ENCODE data around the gene SUSD3. TPM values are rescaled to one million over a fixed set of nuclear protein-coding genes. Genes with fewer than 3 reads are reported as not detected.

Gene SUSD3
- total and polyA plus RNA-seq, 10 of the 15 experiments (the other 5 are each of a cell fraction or from before 2014, with no cell fraction given) = 2.5 to 92.0 (median 31.1) TPM

DNA sequence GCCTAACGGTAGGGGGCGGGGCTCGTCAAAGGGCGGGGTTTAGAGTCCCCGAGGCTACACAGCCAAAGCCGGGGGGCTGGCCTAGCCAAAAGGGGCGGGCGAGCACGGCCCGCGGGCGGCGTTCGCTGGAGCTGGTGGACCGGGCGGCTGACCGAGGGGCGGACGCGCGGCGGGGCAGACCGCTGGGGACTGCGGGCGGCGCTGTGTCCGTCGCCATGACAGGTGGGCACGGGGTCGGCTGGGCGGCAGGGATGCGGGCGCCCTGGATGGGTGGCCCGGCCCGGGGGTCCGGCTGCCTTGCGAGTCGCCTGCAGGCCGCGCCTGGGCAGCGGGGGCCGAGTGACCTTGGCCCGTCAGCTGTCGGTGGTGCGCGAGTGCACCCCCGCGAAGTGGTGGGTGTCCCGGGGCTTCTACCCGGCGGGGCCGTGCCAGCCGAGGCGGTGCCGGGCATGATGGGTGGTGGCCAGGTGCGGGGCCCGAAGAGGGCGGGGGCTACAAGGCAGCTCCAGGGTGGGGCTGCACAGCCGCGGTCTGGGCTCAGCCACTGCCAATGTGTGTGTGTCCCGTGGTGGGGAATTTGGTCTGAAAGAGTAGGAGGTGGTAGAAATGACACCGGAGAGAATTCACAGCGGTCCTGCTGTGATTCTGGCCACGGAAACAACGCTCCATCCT, 37.8 kb downstream of the SUSD3 start, which contains the start of gene CARD19:
Gene CARD19, plus strand, starts transcription at position 87 of the 672 bp plus-strand sequence. Its CDS starts 129 bp downstream, at position 216.
- H3K4me1 ChIP-seq (ENCODE audit: control insufficient read depth, insufficient read depth, low read length) = peaks cover 55% of the 10 kb centered on the region
- ChIA-PET CTCF (interaction anchor here (0.8 to 5.3 kb wide), 3 partner anchors 9 to 35 kb away, joined by 4 to 44 read pairs (median 4); no protein-coding TSS in a partner anchor), RAD21 (ENCODE audit: unreplicated experiment) (interaction anchor here (0.6 to 5.4 kb wide), 3 partner anchors 12 to 1066 kb away, joined by 3 to 23 read pairs (median 12); no protein-coding TSS in a partner anchor), SMC1A (ENCODE audit: uncharacterized antibody, unreplicated experiment) (interaction anchor here (1.3 to 3.7 kb wide), 3 partner anchors 12 to 141 kb away, joined by 4 to 28 read pairs (median 5); no protein-coding TSS in a partner anchor), POLR2A (interaction anchor here (1.1 to 2.9 kb wide), 7 partner anchors 9 to 40 kb away, joined by 4 to 36 read pairs (median 8); partner anchors contain the start of gene NINJ1)
- FAIRE-seq = no peak
- H3K27ac ChIP-seq (ENCODE audit: control insufficient read depth, insufficient read depth) = peak within 1 kb of the TSS; percentile 99
- H3K4me2 ChIP-seq (ENCODE audit: control insufficient read depth, insufficient read depth) = peak within 1 kb of the TSS; percentile 95
- BruUV-seq (replicated peaks) = no TSS peak
- no peaks in the 10 kb centered on the region for H3K27me3 ChIP-seq (replicated peaks in 1 of 2; ENCODE audit: control insufficient read depth in 2 of 2, insufficient read depth in 2 of 2, low read length in 1 of 2)
- peaks cover 2% of the 10 kb centered on the region for H3K9me3 ChIP-seq (replicated peaks; ENCODE audit: control insufficient read depth, insufficient read depth, low read length)
- no peaks in the 10 kb centered on the region for H4K20me1 ChIP-seq (ENCODE audit: control insufficient read depth, insufficient read depth)
- H2AFZ ChIP-seq (ENCODE audit: control insufficient read depth, low read depth, low read length) = peak within 1 kb of the TSS; percentile 67
- 0% methylated on average over 47 of the region's 65 CpGs for WGBS (ENCODE audit: insufficient coverage, insufficient replicate concordance, low lambda C conversion rate, missing lambda C conversion rate)
- peak; percentile 64 for ATAC-seq
- H3K9ac ChIP-seq (ENCODE audit: control insufficient read depth, insufficient read depth, low read length) = peak within 1 kb of the TSS; percentile 97
- intact Hi-C loops (cut with micrococcal nuclease; ENCODE audit: unreplicated experiment) = loop anchor here (5.0 kb wide), 1 partner anchor 356 kb away; the partner anchor contains the start of genes FAM120A and FAM120AOS
- H3K36me3 ChIP-seq (ENCODE audit: control insufficient read depth in 2 of 2, insufficient read depth in 2 of 2, low read length in 1 of 2) = no peaks in the 10 kb centered on the region
- H3K79me2 ChIP-seq (ENCODE audit: control insufficient read depth, insufficient read depth, low read length) = peaks cover 20% of the 10 kb centered on the region
- in situ Hi-C loops (cut with MboI) = no loop called here
- peak within 1 kb of the TSS; percentile 86 for H3K4me3 ChIP-seq
- DNase-seq (ENCODE audit: low read depth, low spot score) = no peak
- no peak for TF ChIP-seq JUNB (IDR thresholded peaks at IDR 0.05)
- TF ChIP-seq EGR1 (IDR thresholded peaks at IDR 0.05; ENCODE audit: borderline replicate concordance in 1 of 2, low read depth in 2 of 2, low read length in 2 of 2) = 0 out of 3 replicates have a peak, but pooled peaks of 1 of the 2 experiments have one; percentile 19
- TF ChIP-seq EED (IDR thresholded peaks at IDR 0.05; ENCODE audit: low read depth) = no peak
- TF ChIP-seq, protein P1, sequence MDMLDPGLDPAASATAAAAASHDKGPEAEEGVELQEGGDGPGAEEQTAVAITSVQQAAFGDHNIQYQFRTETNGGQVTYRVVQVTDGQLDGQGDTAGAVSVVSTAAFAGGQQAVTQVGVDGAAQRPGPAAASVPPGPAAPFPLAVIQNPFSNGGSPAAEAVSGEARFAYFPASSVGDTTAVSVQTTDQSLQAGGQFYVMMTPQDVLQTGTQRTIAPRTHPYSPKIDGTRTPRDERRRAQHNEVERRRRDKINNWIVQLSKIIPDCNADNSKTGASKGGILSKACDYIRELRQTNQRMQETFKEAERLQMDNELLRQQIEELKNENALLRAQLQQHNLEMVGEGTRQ (IDR thresholded peaks at IDR 0.05; ENCODE audit: borderline replicate concordance, low read depth, low read length) = no peak
- no peak for TF ChIP-seq NR2C2 (IDR thresholded peaks at IDR 0.05; ENCODE audit: borderline replicate concordance, control insufficient read depth, insufficient read length, low read depth)
- TF ChIP-seq, protein P2, sequence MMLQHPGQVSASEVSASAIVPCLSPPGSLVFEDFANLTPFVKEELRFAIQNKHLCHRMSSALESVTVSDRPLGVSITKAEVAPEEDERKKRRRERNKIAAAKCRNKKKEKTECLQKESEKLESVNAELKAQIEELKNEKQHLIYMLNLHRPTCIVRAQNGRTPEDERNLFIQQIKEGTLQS (IDR thresholded peaks at IDR 0.05; ENCODE audit: borderline replicate concordance, extremely low read depth, low read depth, low read length) = no peak
- TF ChIP-seq, protein P3, sequence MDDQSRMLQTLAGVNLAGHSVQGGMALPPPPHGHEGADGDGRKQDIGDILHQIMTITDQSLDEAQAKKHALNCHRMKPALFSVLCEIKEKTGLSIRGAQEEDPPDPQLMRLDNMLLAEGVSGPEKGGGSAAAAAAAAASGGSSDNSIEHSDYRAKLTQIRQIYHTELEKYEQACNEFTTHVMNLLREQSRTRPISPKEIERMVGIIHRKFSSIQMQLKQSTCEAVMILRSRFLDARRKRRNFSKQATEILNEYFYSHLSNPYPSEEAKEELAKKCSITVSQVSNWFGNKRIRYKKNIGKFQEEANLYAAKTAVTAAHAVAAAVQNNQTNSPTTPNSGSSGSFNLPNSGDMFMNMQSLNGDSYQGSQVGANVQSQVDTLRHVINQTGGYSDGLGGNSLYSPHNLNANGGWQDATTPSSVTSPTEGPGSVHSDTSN (IDR thresholded peaks at IDR 0.05; ENCODE audit: insufficient replicate concordance, low read depth, low read length) = no peak
- TF ChIP-seq SIX5 (IDR thresholded peaks at IDR 0.05; ENCODE audit: low read depth, low read length, severe bottlenecking) = no peak
- no peak for TF ChIP-seq ETV6 (conservative IDR thresholded peaks at IDR 0.05 in 1 of 2, IDR thresholded peaks at IDR 0.05 in 1 of 2; ENCODE audit: borderline replicate concordance in 1 of 2, low read depth in 1 of 2)
- no peak for TF ChIP-seq ZBED1 (IDR thresholded peaks at IDR 0.05; ENCODE audit: borderline replicate concordance)
- TF ChIP-seq, protein P4, sequence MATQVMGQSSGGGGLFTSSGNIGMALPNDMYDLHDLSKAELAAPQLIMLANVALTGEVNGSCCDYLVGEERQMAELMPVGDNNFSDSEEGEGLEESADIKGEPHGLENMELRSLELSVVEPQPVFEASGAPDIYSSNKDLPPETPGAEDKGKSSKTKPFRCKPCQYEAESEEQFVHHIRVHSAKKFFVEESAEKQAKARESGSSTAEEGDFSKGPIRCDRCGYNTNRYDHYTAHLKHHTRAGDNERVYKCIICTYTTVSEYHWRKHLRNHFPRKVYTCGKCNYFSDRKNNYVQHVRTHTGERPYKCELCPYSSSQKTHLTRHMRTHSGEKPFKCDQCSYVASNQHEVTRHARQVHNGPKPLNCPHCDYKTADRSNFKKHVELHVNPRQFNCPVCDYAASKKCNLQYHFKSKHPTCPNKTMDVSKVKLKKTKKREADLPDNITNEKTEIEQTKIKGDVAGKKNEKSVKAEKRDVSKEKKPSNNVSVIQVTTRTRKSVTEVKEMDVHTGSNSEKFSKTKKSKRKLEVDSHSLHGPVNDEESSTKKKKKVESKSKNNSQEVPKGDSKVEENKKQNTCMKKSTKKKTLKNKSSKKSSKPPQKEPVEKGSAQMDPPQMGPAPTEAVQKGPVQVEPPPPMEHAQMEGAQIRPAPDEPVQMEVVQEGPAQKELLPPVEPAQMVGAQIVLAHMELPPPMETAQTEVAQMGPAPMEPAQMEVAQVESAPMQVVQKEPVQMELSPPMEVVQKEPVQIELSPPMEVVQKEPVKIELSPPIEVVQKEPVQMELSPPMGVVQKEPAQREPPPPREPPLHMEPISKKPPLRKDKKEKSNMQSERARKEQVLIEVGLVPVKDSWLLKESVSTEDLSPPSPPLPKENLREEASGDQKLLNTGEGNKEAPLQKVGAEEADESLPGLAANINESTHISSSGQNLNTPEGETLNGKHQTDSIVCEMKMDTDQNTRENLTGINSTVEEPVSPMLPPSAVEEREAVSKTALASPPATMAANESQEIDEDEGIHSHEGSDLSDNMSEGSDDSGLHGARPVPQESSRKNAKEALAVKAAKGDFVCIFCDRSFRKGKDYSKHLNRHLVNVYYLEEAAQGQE (IDR thresholded peaks at IDR 0.05; ENCODE audit: low read depth, low read length) = no peak
- TF ChIP-seq, protein P5, sequence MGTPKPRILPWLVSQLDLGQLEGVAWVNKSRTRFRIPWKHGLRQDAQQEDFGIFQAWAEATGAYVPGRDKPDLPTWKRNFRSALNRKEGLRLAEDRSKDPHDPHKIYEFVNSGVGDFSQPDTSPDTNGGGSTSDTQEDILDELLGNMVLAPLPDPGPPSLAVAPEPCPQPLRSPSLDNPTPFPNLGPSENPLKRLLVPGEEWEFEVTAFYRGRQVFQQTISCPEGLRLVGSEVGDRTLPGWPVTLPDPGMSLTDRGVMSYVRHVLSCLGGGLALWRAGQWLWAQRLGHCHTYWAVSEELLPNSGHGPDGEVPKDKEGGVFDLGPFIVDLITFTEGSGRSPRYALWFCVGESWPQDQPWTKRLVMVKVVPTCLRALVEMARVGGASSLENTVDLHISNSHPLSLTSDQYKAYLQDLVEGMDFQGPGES (IDR thresholded peaks at IDR 0.05) = no peak; the same call in 1 of the 2 replicates
- TF ChIP-seq MYC (IDR thresholded peaks at IDR 0.05; ENCODE audit: insufficient read depth, insufficient read length, insufficient replicate concordance, low read length, severe bottlenecking) = no peak
- TF ChIP-seq PAX8 (IDR thresholded peaks at IDR 0.05) = no peak
